ENCODE measurements around the gene NT5DC4. TPM values are rescaled to one million over a fixed set of nuclear protein-coding genes. Genes with fewer than 3 reads are reported as not detected.
A peak's percentile ranks its signal among the peaks of the same experiment; 100 is the strongest.

NT5DC4 gene
- total RNA-seq, 1 donor = not detected

GRCh38 chr2:112679484-112679883 is 41.3 kb upstream of the NT5DC4 start:
- Histone ChIP-seq H3K36me3 (ENCODE audit: insufficient read depth, low read length) (no peaks in the 10 kb centered on the region), H3K27me3 (ENCODE audit: insufficient read depth, low read length) (no peaks in the 10 kb centered on the region), H3K9me3 (ENCODE audit: low read depth, low read length) (no peaks in the 10 kb centered on the region), H3K27ac (ENCODE audit: low read depth, low read length) (no peak overlapping the region), H3K4me3 (ENCODE audit: insufficient read depth, low read length) (no peak overlapping the region), H3K4me1 (ENCODE audit: insufficient read depth, low read length) (peaks cover 11% of the 10 kb centered on the region), H4K20me1 (ENCODE audit: insufficient read depth, low read length) (no peaks in the 10 kb centered on the region), H2AFZ (ENCODE audit: low read length) (peak overlapping the region; percentile 4), H3K79me2 (ENCODE audit: insufficient read depth, low read length) (no peaks in the 10 kb centered on the region), H3K4me2 (ENCODE audit: insufficient read depth, low read length) (peak overlapping the region; percentile 8)
- DNase-seq (ENCODE audit: insufficient read length, low spot score, missing footprints) = peak; percentile 88
- TF ChIP-seq, protein P1, sequence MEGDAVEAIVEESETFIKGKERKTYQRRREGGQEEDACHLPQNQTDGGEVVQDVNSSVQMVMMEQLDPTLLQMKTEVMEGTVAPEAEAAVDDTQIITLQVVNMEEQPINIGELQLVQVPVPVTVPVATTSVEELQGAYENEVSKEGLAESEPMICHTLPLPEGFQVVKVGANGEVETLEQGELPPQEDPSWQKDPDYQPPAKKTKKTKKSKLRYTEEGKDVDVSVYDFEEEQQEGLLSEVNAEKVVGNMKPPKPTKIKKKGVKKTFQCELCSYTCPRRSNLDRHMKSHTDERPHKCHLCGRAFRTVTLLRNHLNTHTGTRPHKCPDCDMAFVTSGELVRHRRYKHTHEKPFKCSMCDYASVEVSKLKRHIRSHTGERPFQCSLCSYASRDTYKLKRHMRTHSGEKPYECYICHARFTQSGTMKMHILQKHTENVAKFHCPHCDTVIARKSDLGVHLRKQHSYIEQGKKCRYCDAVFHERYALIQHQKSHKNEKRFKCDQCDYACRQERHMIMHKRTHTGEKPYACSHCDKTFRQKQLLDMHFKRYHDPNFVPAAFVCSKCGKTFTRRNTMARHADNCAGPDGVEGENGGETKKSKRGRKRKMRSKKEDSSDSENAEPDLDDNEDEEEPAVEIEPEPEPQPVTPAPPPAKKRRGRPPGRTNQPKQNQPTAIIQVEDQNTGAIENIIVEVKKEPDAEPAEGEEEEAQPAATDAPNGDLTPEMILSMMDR (IDR thresholded peaks at IDR 0.05; ENCODE audit: extremely low read depth, low read depth, low read length) = no peak

DNA sequence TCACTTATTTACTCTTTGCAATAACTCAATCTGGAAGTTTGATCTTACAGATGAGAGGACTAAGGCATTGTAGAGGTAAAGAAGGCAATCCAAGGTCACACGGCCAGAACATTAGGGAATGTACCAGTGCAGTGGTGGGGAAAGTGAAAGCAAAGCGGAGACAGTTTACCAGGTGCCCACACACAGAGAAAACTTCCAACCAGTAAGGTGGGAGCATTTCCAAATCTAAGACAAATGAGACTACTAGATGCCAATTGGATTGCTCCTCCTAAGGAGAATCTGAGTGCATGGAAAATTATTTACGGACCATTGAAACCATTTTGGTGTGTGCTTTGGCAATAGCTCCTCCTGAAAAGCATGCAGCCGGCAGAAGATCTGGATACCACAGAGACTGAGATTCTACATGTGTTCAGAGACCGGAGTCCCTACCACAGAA is 40.1 kb upstream of the NT5DC4 start:
- H2AFZ ChIP-seq (ENCODE audit: low read length) = peak overlapping the region; percentile 23
- no peaks in the 10 kb centered on the region for H3K79me2 ChIP-seq (ENCODE audit: insufficient read depth, low read length)
- H3K4me1 ChIP-seq (ENCODE audit: insufficient read depth, low read length) = peaks cover 11% of the 10 kb centered on the region
- H3K27me3 ChIP-seq (ENCODE audit: insufficient read depth, low read length) = no peaks in the 10 kb centered on the region
- no peaks in the 10 kb centered on the region for H4K20me1 ChIP-seq (ENCODE audit: insufficient read depth, low read length)
- DNase-seq (ENCODE audit: insufficient read length, low spot score, missing footprints) = peak; percentile 21
- peak overlapping the region; percentile 13 for H3K4me3 ChIP-seq (ENCODE audit: insufficient read depth, low read length)
- no peaks in the 10 kb centered on the region for H3K36me3 ChIP-seq (ENCODE audit: insufficient read depth, low read length)
- peak overlapping the region; percentile 24 for H3K4me2 ChIP-seq (ENCODE audit: insufficient read depth, low read length)
- no peaks in the 10 kb centered on the region for H3K9me3 ChIP-seq (ENCODE audit: low read depth, low read length)
- H3K27ac ChIP-seq (ENCODE audit: low read depth, low read length) = no peak overlapping the region
- TF ChIP-seq, protein P1 (IDR thresholded peaks at IDR 0.05; ENCODE audit: extremely low read depth, low read depth, low read length) = no peak

- H3K27me3 ChIP-seq (ENCODE audit: insufficient read depth, low read length) = no peaks in the 10 kb centered on the region
- no peak overlapping the region for H3K4me3 ChIP-seq (ENCODE audit: insufficient read depth, low read length)
Measured at GRCh38 chr2:112682101-112682500, 38.7 kb upstream of the NT5DC4 start.

DNA sequence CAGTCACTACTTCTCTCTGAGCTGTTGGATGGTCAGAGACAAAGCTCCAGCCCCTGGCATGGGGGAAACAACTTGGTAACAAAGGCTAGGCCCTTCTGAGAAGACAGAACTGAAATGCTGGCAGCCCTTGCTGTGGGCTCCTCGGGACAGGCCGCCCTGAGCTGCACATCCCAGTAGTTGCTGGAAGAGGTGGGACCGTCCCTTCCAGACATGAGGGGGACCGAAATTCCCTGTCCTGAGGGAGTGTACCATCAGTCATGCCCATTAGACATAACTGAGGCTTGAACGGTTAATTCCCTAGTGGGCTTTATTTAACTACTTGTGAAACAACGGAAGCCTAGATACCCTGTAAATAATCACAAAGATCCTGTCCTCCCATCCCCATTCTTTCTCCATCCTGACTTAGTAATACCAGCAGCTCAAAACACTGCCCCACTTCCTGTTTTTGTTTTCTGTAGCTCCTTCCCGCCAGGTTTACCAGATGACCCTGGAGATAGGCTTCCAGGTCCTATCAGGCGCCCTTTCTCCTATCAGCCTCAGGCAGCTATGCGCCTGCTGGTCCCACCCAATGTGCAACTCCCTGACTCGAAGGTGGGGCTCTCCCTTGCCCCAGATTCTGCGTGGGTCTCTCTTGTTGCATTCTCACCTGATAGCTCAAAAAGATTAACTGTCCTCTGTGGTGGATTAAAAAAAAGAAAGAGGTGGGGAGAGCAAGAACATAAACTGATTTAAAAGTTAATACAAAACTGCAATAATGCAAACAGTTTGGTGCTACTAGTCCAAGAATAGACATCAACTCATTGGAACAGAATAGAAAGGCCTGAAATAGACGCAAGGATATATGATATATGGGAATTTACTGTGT is 37.0 kb upstream of the NT5DC4 start:
- peaks cover 18% of the 10 kb centered on the region for H3K4me1 ChIP-seq (ENCODE audit: insufficient read depth, low read length)
- peak; percentile 70 for DNase-seq (ENCODE audit: insufficient read length, low spot score, missing footprints)

More at GRCh38 chr2:112682101-112682500, 38.7 kb upstream of the NT5DC4 start:
- peak; percentile 35 for DNase-seq (ENCODE audit: insufficient read length, low spot score, missing footprints)
- Histone ChIP-seq H3K36me3 (ENCODE audit: insufficient read depth, low read length) (no peaks in the 10 kb centered on the region), H3K9me3 (ENCODE audit: low read depth, low read length) (no peaks in the 10 kb centered on the region), H4K20me1 (ENCODE audit: insufficient read depth, low read length) (no peaks in the 10 kb centered on the region), H3K79me2 (ENCODE audit: insufficient read depth, low read length) (no peaks in the 10 kb centered on the region), H3K4me2 (ENCODE audit: insufficient read depth, low read length) (no peak overlapping the region), H3K4me1 (ENCODE audit: insufficient read depth, low read length) (peaks cover 11% of the 10 kb centered on the region), H2AFZ (ENCODE audit: low read length) (no peak overlapping the region), H3K27ac (ENCODE audit: low read depth, low read length) (no peak overlapping the region)
- TF ChIP-seq, protein P1 (IDR thresholded peaks at IDR 0.05; ENCODE audit: extremely low read depth, low read depth, low read length) = no peak

More for the DNA sequence above, 37.0 kb upstream of the NT5DC4 start:
- Histone ChIP-seq H3K4me3 (ENCODE audit: insufficient read depth, low read length) (no peak overlapping the region), H3K79me2 (ENCODE audit: insufficient read depth, low read length) (no peaks in the 10 kb centered on the region), H3K9me3 (ENCODE audit: low read depth, low read length) (no peaks in the 10 kb centered on the region), H3K36me3 (ENCODE audit: insufficient read depth, low read length) (no peaks in the 10 kb centered on the region), H3K4me2 (ENCODE audit: insufficient read depth, low read length) (no peak overlapping the region), H3K27ac (ENCODE audit: low read depth, low read length) (no peak overlapping the region), H2AFZ (ENCODE audit: low read length) (no peak overlapping the region), H4K20me1 (ENCODE audit: insufficient read depth, low read length) (no peaks in the 10 kb centered on the region), H3K27me3 (ENCODE audit: insufficient read depth, low read length) (no peaks in the 10 kb centered on the region)
- TF ChIP-seq, protein P1 (IDR thresholded peaks at IDR 0.05; ENCODE audit: extremely low read depth, low read depth, low read length) = no peak

Measured in osteoblast (primary cell).